Bone marrow (tissue), 2 donors: ENCODE results near the gene CARMIL1.

ENCODE experiments used
- DNase-seq, 2 donors: peaks; one replicate each; lab custom pipeline; 2025; lab: John Stamatoyannopoulos, UW

Gene CARMIL1

DNA sequence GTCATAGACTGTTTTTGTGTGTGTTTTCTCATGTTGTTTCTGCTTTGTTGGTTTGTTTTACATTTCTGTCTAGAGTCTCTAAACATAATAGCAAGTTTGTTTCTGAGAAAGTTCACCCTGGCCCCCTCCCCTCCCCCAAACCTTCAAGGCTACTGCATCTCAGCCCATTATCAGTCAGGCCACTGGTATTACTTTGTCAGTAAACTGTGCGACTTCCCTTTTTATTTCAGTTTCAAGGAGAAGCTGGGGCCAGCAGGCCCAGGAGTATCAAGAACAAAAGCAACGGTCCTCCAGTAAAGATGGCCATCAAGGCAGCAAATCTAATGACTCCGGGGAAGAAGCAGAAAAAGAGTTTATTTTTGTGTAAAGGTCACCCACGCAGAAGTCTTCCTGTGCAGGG is 340.0 kb downstream of the CARMIL1 start:
- no peak for DNase-seq

DNA sequence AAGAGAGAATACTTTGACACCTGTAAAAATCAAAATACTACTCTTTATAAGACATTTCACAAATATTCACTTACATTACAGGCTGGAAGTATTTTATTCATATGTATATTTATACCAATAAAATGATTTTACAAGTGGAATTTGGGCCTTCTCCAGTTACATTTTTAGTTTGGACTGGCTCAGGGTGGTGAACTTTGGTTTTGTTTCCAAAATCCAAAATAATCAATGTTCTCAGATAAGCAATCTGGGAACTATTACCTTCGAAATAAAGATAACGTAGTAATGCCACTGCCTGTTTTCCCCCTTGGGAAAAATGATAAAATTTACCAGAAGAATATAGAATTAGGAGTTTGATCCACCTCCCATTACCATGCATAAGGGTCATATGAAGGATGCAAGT is 341.2 kb downstream of the CARMIL1 start:
- no peak for DNase-seq

GRCh38 chr6:25623065-25623464 is 343.9 kb downstream of the CARMIL1 start:
- DNase-seq = no peak

GRCh38 chr6:25623879-25624278 is 344.7 kb downstream of the CARMIL1 start:
- no peak for DNase-seq

- DNase-seq = no peak
Observed at GRCh38 chr6:25627001-25627400, 347.8 kb downstream of the CARMIL1 start.

GRCh38 chr6:25628471-25629197 is 349.5 kb downstream of the CARMIL1 start:
- no peak for DNase-seq

DNA sequence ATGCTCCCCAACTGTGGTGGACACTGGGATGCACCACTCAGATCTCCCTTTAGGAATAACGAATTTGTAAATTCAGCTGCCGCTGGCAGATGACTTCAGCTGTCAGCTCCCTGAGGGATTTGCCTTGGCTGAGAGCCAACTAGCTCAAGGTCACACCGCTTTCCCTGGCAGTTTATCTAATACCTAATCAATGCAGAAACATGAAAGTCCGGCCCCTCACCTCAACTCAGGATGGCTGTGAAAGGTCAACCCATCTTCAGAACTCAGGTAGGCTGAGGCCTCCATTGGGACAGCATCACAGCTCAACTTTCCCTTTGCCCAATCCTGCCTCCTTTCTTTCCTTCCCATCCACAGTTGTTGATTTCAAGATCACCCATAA is 350.0 kb downstream of the CARMIL1 start:
- no peak for DNase-seq

DNA sequence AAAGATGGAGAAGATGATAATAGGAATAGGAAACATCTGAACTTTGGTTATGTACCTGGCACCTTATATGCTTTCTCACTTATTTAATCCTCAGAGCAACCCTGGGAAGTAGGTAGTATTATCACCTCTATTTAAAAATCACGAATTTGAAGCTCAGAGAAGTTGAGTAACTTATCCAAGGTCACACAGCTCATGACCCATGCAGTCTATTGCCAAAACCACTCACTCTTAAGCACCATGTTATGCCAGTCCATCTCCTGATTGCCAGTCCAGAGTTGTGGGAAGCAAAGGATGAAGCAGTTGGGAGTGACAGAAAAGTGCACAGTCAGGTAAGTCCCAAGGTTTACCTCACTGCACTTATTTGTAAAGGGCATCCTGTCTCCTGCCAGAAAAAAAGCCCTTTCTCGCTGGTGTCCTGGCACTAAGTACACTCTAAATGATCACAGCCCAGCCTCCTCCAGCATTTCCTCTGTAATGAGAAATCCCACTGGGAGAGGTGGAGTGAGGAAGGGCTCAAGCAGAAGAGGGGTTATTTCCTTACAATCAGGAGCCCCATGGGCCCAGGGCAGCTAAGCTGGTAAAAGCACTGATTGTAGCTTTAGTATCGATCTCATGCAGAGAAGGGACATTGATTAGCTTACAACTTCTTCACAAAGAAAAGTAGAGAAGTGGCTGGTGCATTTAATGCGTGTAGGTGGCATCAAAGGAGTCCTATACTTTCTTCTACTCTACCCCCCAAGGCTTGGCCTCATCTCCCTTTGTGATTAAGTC is 351.5 kb downstream of the CARMIL1 start:
- no peak for DNase-seq

DNA sequence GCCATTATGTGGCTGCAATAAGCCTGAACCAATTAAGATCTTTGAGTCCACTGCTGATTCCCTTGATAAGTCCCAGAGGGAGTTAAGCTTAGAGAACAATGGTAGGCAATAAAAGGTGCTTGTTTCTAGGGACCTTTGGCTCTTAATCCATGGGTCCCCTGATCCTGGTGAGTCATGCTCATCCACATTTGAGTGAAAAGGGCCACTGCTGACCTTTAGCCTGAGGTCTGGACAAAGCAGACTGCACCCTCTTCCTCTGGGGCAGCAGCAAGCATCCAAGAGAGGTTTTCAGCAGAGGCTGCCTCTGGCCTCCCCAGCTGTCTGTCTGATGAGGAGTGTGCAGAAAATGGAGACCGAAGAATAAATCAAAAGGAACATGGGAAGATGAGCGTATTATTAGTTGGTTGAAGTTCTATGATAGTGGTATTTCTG is 356.7 kb downstream of the CARMIL1 start:
- no peak for DNase-seq

DNA sequence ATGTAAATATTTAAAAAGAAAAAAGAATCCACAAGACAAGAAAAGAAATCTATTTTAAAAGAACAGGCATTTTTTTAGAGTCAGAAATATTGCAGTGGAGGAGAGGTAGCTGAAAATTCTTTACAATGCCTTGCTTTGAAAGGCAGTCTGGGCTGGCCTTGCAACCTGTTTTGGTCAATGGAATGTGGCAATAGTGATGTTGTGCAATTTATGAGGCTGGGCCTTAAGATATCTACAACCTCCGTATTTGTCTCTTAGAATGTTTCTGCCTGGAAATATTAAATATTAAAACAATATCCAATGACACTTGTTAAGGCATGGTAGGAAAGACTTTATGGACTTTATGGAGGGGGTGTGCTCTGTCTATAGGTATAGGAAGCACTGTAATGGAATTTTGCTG is 358.0 kb downstream of the CARMIL1 start:
- DNase-seq = no peak

DNA sequence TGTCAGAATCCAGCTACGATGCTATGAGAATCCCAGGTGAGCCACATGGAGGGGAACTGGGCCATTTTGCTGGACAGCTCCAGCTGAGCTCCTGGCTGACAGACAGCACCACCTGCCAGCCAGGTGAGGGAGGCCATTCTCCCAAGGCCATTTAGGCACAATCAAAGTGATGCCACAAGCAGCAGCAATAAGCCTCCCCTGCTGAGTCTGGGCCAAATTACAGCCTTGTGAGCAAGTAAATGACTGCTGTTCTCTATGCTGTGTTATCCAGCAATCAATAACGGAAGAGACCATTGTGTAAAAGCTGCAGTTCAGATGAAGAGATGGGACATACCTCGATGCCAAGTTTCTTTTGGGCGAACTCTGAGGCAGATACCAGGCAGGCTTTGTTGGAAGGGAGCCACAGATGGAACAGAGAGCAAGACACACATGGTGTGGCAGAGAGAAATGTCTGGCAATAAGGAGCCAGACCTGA is 358.8 kb downstream of the CARMIL1 start:
- no peak for DNase-seq

DNA sequence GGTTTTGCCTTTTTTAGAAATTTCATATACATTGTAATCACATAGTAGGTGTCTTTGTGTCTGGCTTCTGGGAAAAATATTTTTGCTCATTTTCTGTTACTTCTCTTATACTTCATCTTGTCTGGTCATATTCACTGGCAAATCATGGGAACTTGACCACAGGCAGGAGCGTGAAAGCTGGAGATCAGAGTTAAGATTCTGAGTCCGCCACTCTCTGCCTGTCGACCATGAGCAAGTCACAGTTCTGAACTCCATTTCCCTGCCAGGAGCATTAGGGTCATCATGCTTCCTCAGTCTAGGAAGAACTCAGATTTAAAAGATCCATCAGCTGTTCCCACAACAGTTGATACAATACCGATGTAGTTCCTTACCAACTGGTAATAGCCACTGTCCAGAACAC is 360.5 kb downstream of the CARMIL1 start:
- no peak for DNase-seq

DNA sequence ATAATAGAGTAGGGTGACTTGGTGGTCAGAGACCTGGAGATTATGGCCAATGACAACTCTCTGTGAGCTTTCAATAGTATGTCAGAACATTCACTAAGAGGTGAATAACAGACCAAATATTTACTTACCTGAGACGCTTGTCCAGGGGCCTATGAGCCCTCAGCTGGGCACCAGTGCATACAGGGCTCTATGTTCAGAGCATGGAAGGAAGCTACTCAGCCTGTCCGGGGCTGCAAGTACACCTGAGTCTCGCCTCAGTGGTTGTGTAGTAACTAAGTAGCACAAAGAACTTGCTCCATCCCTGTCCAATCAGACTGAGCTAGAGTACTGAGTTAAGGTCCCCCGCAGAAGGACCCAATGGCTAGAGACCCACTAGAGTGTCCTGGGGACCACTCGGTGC is 361.3 kb downstream of the CARMIL1 start:
- DNase-seq = no peak

DNA sequence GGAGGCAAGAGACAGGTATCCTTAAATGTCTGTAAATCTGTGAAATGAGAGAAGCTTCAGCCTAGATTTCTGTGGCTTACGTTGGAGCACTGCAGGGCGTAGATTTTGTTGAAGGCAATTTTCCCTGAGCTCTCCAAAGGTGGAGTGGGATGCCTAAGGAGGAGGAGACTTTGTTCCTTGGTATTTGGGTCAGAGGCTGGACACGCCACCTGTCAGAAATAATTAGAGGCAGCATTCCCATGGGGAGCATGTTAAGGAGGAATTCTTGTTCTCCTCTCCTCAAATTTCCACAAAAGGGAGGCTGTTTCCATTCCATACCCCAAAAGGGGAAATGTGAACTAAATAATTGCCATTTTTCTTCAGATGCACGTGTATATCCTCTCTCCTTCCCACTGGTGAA is 361.7 kb downstream of the CARMIL1 start:
- no peak for DNase-seq

DNA sequence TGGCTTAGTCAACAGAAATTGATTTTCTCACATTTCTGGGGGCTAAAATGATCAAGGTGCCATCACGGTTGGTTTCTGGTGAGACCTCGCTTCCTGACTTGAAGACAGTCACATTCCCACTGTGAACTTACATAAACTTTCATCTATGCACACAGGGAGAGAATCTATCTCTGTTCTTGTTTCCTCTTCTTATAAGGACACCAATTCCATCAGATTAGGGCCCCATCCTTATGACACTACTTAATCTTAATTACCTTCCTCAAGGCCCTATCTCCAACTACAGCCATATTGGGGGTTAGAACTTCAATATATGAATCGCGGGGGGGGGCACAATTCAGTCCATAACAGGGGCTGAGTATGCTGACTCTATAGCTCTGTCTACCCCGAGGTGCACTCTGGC is 362.2 kb downstream of the CARMIL1 start:
- no peak for DNase-seq

GRCh38 chr6:25641940-25642666 is 362.9 kb downstream of the CARMIL1 start:
- no peak for DNase-seq

DNA sequence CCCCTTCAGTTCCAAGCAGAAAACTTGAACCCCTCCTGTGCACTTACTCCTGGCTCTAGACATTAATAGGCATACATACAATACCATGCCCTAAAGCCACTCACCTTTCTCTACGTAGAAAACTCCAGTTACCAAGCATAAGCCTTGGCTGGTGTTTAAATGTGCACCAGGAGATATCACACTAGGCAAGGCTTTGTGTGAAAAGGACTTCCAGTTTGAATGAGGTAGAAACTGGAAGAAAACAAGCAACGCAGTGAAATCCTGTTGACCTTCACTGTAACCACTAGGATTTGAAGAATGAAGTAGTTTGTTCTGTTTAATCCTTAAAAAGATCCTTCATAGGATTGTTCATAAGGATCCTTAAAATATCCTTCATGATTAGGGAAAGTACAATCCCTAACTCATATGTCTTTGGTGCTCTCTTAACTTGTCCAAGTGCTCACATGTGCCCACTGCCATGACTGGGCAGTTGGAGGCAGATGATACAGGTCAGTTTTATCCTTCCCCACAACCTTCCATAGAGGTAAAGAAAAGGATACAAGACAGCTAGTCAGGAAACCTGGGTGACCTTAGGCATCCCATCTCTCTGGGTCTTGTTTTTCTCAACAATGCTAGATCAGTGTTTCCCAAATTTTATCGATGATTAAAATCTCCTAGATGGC is 363.6 kb downstream of the CARMIL1 start:
- no peak for DNase-seq

- no peak for DNase-seq
Observed at GRCh38 chr6:25645916-25646315, 366.7 kb downstream of the CARMIL1 start.

DNA sequence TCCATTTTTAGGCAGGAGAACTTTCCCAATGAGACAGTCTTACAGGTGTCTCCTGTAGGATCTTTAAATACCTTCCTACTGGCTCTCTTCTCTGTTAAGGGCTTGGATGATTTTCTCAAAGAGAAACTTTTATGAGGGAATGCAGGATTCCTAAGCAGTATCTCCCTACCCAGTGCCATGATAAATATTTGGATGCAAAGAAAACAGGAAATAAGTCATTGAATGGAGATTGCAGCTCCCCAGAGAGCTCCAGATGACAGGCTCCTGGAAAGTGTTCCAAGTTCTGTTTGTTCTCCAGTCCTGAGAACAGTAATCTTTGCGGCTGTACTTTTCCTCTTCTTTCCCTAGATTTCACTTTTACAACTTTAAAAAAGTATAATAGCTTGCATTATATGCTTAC is 370.4 kb downstream of the CARMIL1 start:
- no peak for DNase-seq

- DNase-seq = no peak
Observed at GRCh38 chr6:25652007-25652515, 372.9 kb downstream of the CARMIL1 start, which contains the start of gene SCGN. SCGN (plus strand) TSS chr6:25652215; CDS start chr6:25652404, 189 bp downstream.

DNA sequence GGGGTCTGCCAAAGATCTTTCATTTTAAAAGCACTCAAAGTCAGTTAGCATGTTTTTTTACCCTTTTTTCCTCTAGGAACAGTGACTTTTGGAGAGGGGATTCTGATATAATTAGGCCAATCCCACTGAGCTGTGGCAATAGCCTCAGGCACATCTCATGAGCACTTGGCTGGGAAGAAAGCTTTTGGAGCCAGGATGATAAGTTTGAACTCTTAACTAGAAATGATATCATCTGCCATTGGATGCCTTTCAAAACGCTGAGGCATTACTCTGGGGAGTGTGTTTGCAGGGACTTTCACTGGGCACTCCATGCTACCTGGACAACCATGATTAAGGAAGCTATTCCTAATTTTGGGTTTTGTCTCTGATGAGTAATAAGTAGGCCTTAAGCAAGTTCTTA is 376.5 kb downstream of the CARMIL1 start:
- DNase-seq = no peak
